Activated T-helper 1 cell treated with Interleukin-2 at 50 U/mL for 16 hours (primary cell): ENCODE results near the gene EFEMP1.

Source experiments
- DNase-seq: peaks from one replicate; pipeline ENCODE4 v3.0.0-alpha.2; 2020; ENCODE audit warnings: low read depth

Gene EFEMP1

DNA sequence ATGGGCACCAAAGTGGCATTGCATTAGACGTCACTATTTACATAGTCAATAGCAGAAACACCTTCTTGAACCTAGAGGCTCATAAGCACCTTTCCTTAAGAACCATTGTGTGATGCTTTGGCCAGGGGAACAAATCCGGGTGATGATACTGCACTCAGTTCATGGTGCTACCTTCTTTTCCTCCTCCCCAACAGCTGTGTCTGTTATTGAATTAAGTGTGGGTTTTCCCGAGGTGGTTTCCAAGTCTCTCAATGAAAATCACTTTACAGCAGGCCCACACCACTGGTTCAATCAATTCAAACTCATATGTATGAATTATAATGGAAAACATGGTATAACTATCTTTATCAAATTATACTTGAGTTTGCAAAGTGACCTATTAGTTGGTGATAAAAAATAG lies 9.3 kb upstream of the EFEMP1 start:
- no peak for DNase-seq

DNA sequence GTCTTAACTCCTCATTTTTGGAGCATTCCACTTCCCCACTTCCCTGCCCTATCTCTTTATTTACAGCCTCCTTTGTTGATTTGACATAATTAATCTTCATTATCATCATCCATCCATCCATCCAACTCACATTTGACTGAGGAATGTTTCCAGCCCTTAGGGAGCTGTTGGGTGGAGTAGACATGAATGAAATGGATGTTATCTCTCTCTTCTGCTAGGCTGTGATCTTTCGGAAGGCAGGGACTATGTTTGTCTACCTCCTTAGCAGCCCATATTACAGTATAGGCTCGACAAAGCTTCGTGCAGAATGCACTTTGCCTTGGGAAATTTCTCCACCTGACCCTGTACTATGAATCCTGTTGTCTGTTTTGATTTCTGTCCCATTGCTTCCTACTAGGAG lies 7.7 kb upstream of the EFEMP1 start:
- DNase-seq: no peak

- no peak for DNase-seq
Observed at GRCh38 chr2:55929476-55929875, 5.9 kb upstream of the EFEMP1 start.

DNA sequence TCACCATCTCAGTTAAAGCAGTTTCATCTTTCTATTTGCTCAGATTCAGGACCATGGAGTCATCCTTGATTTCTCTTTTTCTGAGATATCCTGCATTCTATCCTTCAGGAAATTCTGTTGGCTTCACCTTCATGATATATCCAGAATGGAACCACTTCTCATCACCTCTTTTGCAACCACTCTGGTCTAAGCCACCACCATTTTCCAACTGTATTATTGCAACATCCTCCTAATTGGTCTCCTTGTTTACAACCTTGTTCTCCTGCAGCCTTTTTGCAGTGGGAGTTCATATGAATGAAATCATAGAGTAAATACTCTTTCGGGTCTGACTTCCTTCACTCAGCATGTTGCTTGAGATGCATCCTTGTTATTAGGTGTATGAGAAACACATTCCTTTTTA lies 3.4 kb upstream of the EFEMP1 start:
- no peak for DNase-seq

GRCh38 chr2:55926246-55926645 lies 2.7 kb upstream of the EFEMP1 start:
- no peak for DNase-seq

- DNase-seq: no peak
Observed at GRCh38 chr2:55923982-55924321, 370 bp upstream of the EFEMP1 start.

DNA sequence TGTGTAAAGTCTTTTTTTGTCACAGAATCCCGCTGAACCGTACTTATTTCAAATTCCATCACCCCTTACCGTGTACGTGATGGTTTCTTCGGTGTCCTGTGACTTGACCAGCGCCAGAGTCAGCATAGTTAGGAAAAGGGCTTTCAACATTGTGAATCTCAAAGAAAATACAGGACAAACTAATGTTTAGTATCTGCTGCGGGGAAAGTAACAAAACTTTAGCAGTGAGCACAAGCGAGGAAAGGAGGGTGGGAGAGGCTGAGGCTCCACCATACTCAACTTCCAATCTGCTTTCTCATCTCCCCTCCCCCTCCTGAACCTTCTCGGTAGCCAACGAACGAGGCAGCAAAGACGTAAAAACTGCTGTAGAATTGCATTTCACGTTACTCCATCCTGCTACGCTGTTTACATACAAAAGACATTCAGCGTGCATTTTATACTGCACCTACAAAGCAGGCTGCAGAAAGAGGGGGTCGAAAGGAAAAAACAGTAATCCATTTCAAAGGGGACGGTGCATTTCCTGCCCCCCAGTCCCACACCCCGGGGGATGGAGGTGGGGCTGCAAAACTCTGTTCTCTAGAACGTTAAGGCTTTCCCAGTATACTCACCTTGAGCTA lies 1.2 kb downstream of the EFEMP1 start:
- no peak for DNase-seq

DNA sequence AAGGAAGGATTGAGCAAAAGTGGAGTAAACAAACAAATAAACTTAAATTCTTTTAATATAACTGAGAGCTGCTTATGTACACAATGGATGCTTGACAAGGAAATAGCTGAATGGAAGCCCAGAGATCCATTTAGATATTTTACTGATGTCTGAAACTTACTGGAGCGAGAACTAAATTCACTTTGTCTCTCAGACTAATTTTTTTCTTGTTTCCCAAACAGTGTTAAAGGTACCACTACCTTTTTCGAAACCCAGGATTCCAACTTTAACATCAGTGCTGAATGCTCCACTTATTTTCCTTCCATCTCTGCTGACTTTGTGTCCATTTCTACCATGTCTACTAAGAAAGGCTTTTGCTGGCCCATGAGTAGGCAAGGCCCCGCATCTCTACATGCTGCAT lies 4.0 kb downstream of the EFEMP1 start:
- no peak for DNase-seq

DNA sequence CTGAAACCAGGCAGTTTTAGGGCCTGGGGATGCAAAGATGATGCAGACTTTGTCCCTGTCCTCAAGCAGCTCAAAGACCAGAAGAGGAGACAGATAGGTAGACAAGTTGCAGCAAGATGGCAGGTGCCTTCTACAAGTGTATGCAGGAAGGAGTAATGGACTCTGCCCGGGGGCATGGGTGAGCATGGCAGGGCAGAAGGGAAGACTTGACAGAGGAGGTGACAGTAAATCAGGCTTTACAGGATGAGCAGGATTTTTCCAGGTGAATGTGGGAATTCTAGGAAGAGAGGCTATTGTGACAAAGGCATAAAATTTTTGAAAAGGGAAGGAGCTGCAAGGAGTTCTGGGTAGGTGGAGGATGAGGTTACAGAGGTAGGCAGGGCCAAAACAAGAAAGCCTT lies 4.7 kb downstream of the EFEMP1 start:
- DNase-seq: no peak

- DNase-seq: no peak
Observed at GRCh38 chr2:55917713-55918390, 5.7 kb downstream of the EFEMP1 start.

- no peak for DNase-seq
Observed at GRCh38 chr2:55917117-55917516, 6.5 kb downstream of the EFEMP1 start.

- DNase-seq: no peak
Observed at GRCh38 chr2:55916473-55917049, 7.0 kb downstream of the EFEMP1 start.

GRCh38 chr2:55914786-55915185 lies 8.8 kb downstream of the EFEMP1 start:
- no peak for DNase-seq

DNA sequence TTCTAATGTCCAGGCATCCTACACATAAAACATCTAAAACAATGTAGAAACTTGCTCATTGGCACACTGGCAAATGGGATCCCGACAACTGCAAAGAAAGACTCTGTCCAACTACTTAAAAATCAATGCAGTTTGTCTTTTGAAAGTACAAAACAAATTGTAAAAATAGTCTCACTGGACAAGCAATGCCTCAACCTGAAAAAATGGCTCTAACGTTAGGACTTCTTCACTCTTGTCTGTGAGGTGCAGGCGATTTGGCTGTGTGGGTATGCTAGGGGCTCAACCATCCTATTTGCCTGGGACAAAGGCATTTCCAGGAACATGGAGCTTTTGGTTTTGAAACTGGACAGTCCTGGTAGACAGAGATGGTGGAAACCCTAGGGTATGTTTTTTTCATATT lies 10.7 kb downstream of the EFEMP1 start:
- DNase-seq: no peak

GRCh38 chr2:55910077-55910476 lies 13.5 kb downstream of the EFEMP1 start:
- no peak for DNase-seq

- no peak for DNase-seq
Observed at GRCh38 chr2:55907686-55908085, 15.9 kb downstream of the EFEMP1 start.

GRCh38 chr2:55906993-55907392 lies 16.6 kb downstream of the EFEMP1 start:
- no peak for DNase-seq

GRCh38 chr2:55903727-55904126 lies 19.9 kb downstream of the EFEMP1 start:
- no peak for DNase-seq

DNA sequence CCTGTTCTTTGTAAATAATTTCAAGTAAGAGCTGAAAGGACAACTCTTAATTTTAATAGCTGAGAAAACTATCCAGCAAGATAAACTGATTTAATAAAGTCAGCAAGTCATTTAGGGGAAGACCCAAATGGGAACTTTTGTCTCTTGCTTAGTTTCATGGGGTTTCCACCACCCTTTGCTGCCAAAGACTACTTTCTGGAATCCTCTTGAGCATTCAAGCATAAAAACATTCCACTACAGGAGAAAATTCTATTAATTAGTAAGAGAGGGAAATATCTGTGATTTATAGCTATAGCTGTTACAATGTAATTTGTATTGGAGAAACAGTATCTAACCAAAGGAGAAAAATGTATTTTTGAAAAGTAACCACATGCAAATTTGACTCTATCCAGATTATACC lies 20.6 kb downstream of the EFEMP1 start:
- no peak for DNase-seq

- DNase-seq: no peak
Observed at GRCh38 chr2:55902429-55902828, 21.2 kb downstream of the EFEMP1 start.

DNA sequence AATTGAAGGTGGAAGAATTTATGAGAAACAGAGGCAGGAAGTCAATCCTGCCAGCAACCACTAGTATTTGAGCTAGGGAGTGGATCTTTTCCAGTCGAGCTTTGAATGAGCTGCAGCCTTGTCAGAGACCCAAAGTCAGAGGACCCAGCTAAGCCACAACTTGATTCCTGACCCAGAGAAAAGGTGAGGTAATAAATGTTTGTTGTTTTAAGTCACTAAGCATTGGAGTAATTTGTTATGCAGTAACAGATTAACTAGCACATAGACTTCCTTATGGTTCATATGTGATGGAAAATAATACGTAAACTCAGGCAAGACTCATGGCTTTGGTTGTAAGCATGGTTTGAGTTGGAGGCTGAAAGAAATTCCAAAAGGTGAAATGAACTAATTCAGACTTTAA lies 21.6 kb downstream of the EFEMP1 start:
- no peak for DNase-seq

DNA sequence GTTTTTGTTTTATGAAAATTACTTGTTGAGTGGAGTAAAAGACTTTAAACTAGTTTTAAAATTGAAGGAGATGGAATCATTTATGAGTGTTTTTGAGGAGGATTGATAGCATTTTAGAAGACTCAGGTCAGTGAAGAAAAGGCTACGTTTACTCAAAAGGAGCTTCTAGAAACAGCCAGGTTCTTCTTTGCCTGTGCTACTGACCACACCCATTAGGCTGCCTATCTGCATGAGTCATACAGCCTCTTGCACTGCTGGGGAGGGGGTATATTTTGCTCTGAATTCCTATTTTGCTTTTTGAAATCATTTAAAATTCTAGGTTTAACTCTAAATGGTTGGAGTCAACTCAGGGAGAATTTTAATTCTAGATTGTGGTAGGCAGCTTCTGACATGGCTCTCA lies 22.3 kb downstream of the EFEMP1 start:
- DNase-seq: no peak

DNA sequence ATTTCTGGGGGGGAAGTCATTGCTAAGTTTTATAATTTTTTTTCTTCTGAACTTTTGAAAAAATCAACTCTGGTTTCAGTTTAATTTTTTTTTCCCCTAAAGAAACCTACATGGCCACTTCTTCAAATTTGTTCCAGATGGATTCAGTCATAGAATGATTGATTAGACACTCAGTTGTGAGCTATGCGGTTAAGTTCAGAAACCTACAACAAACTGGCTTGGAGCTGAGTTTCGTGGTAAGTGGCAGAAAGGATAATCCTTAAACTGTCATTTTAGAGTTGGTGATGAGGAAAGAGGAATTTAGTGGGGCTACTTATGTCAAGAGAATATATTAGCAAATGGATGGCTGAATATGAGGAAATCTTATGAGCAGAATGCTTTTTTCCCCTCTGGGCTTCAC lies 23.7 kb downstream of the EFEMP1 start:
- no peak for DNase-seq
